VCaP (cell line): ENCODE measurements around the gene RALGAPA1.
"Not testable (repeated sequence)": the region's sequence is repeated elsewhere in the genome, so short reads cannot be mapped to it uniquely, and the experiment has no call there.

Source experiments
- H3K27ac ChIP-seq: fragments of 450-650 bp; 2 replicates; pipeline ENCODE4 v1.5.1; 2017
- TF ChIP-seq, protein P1 (sequence below): fragments of 450-650 bp; conservative IDR thresholded peaks from 2 replicates; pipeline ENCODE4 v1.5.1; 2017; ENCODE audit warnings: mild to moderate bottlenecking, moderate library complexity

Gene RALGAPA1

DNA sequence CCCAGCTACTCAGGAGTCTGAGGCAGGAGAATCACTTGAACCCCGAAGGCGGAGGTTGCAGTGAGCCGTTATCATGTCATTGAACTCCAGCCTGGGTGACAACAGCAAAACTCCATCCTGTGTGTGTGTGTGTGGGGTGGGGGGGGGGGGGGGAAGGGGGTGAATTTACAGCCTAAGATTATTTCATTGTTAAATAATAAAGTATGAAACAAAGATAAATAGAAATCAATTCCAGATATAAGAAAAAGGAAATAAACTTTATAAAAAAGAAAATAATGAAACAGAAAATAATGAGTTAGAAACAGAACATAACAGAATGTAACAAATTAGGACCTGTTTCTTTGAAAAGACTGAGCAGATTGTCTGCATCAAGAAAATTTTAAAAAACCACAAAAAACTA, 191.6 kb downstream of the RALGAPA1 start:
- TF ChIP-seq, protein P1, sequence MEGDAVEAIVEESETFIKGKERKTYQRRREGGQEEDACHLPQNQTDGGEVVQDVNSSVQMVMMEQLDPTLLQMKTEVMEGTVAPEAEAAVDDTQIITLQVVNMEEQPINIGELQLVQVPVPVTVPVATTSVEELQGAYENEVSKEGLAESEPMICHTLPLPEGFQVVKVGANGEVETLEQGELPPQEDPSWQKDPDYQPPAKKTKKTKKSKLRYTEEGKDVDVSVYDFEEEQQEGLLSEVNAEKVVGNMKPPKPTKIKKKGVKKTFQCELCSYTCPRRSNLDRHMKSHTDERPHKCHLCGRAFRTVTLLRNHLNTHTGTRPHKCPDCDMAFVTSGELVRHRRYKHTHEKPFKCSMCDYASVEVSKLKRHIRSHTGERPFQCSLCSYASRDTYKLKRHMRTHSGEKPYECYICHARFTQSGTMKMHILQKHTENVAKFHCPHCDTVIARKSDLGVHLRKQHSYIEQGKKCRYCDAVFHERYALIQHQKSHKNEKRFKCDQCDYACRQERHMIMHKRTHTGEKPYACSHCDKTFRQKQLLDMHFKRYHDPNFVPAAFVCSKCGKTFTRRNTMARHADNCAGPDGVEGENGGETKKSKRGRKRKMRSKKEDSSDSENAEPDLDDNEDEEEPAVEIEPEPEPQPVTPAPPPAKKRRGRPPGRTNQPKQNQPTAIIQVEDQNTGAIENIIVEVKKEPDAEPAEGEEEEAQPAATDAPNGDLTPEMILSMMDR = no peak
- no peak overlapping the region for H3K27ac ChIP-seq

DNA sequence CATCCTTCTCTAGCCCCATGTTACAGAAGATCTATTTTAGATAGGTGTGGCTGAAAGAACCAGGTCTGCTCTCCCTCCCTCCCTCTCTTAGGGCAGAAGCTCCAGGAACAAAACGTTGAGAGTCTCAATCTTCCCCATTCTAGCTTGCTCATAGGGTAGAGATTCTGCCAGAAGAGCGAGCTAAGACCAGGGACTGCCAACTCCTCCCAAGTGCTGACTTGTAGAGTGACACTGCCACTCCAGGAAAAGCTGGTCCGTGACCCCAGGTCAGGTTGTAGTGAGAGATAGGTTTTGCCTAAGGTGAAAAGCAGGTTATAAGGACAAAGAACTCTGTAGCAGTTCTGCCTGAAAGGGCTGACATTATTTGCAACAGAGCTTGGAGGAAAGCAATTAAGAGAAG, 201.7 kb downstream of the RALGAPA1 start:
- H3K27ac ChIP-seq = no peak overlapping the region

DNA sequence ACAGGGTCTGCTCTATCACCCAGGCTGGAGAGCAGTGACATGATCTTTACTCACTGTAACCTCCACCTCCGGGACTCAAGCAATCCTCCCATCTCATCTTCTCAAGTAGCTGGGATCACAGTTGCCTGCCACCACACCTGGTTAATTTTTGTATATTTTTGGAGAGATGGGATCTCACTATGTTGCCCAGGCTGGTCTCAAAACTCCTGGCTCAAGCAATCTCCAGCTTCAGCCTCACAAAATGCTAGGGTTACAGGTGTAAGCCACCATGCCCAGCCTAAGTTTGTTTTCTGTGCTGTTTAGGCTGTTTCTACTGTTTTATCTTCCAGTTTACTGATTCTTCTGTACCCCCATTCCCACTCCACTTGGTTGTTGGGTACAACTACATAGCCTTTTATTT, 208.8 kb downstream of the RALGAPA1 start:
- no peak overlapping the region for H3K27ac ChIP-seq
- TF ChIP-seq, protein P1 = no peak

More for the DNA sequence above, 201.7 kb downstream of the RALGAPA1 start:
- TF ChIP-seq, protein P1 = no peak

DNA sequence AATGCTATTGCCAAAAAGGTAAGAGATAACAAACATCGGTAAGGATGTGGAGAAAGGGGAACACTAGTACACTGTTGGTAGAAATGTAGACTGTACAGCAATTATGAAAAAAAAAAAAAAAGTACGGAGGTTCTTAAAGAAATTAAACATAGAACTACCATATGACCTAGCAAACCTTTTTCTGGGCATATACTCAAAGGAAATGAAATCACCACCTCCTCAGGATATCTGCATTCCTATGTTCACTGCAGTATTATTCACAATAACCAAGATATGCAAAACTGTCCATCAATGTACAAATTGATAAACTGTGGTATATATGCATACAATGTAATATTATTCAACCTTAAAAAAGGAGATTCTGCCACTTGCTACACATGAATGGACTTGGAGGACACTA, 214.5 kb downstream of the RALGAPA1 start:
- TF ChIP-seq, protein P1 = no peak
- H3K27ac ChIP-seq = no peak overlapping the region

DNA sequence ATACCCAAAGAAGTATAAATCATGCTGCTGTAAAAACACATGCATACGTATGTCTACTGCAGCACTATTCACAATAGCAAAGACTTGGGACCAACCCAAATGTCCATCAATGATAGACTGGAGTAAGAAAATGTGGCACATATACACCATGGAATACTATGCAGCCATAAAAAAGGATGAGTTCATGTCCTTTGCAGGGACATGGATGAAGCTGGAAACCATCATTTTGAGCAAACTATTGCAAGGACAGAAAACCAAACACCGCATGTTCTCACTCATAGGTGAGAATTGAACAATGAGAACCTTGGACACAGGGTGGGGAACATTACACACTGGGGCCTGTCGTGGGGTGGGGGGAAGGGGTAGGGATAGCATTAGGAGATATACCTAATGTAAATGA, 221.7 kb downstream of the RALGAPA1 start:
- H3K27ac ChIP-seq = not testable (repeated sequence)

DNA sequence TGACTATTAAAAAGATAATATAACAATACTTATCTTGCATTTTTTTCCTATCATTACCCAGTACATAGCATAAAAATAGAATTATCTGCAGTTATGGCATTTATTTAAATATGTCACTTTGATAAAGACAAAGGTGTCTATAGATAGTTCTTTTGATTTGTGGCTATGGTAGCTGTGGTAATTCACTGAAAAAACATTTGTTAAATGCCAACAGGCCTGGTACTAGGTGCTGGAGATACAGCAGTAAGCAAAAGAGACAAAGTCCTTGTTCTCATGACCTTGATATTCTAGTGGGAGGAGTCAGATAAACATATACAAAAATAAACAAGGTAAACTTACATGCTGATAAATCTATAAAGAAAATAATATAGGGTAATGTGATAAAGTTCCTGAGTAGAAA, 230.5 kb downstream of the RALGAPA1 start:
- no peak overlapping the region for H3K27ac ChIP-seq
- TF ChIP-seq, protein P1 = no peak

DNA sequence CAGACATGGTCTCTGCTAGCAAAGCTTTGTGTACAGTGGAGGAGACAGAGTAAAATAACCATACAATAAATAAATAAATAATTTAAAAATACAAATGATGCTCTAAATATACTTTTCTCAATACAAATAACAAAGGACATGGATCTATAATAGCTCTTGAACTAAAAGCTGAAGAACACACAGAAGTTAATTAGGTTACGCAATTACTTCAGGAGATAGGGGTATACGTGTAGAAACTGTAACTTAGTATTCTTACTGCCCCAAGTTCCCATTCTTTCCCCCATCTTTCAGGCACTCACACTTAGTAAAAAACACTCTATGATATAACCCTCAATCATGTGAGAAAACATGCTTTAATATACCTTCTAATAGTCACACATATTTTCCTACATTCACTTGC, 231.0 kb downstream of the RALGAPA1 start:
- no peak overlapping the region for H3K27ac ChIP-seq
- TF ChIP-seq, protein P1 = no peak

DNA sequence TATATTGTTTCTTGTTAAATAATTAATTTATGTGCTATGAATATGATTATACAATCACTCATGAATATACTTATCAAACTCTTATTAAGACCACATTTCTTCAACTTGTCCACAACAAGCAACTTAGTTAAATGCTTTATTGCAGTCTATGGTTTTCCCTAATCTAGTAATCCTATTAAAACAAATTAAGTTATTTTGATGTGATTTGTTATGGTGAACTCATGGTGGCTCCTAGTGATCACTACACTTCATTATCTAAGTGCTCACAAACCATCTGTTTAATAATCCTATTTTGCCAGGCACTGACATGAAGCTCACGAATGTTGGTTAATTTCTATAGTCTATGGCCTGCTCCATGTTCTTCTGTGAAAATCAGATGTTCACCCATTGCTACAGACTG, 232.2 kb downstream of the RALGAPA1 start:
- H3K27ac ChIP-seq = no peak overlapping the region
- TF ChIP-seq, protein P1 = no peak
